ENCODE measurements around the gene KCTD16.

The KCTD16 gene

GRCh38 chr5:144352732-144353317 lies 182.2 kb downstream of the KCTD16 start:
- no peaks in the 10 kb centered on the region for H3K9me3 ChIP-seq (ENCODE audit: control insufficient read depth, insufficient read depth, low read depth, low read length)
- TF ChIP-seq ZBTB10 (tag by site-specific recombination; IDR thresholded peaks at IDR 0.05) (no peak), ZNF157 (tag by site-specific recombination; IDR thresholded peaks at IDR 0.05) (no peak), BCL11B (tag by site-specific recombination; IDR thresholded peaks at IDR 0.05; ENCODE audit: low read depth) (no peak), ZNF248 (tag by site-specific recombination; IDR thresholded peaks at IDR 0.05) (no peak), ZFP3 (tag by site-specific recombination; IDR thresholded peaks at IDR 0.05; ENCODE audit: low read depth) (no peak), GLIS2 (tag by site-specific recombination; IDR thresholded peaks at IDR 0.05) (no peak), ZNF426 (tag by site-specific recombination; IDR thresholded peaks at IDR 0.05) (no peak), ZNF658 (tag by site-specific recombination; IDR thresholded peaks at IDR 0.05) (no peak), ZNF140 (tag by site-specific recombination; IDR thresholded peaks at IDR 0.05) (no peak), ZNF747 (tag by site-specific recombination; IDR thresholded peaks at IDR 0.05) (no peak), ZNF37A (tag by site-specific recombination; IDR thresholded peaks at IDR 0.05) (no peak)
- H3K36me3 ChIP-seq (ENCODE audit: control insufficient read depth in 2 of 2, insufficient read depth in 1 of 2, low read length in 2 of 2), result no peaks in the 10 kb centered on the region
- H3K4me3 ChIP-seq (ENCODE audit: low read depth, low read length), result no peak overlapping the region
- POLR2A ChIA-PET, result no interaction called here
- H3K27ac ChIP-seq (ENCODE audit: extremely low read depth, low read depth, low read length), result no peak overlapping the region
- H3K4me1 ChIP-seq (ENCODE audit: control insufficient read depth, insufficient read depth, low read length), result no peaks in the 10 kb centered on the region
- CTCF ChIA-PET, result no interaction called here

GRCh38 chr5:144356489-144356888 lies 185.8 kb downstream of the KCTD16 start:
- H3K9me3 ChIP-seq (ENCODE audit: control insufficient read depth, insufficient read depth, low read depth, low read length), result no peaks in the 10 kb centered on the region
- POLR2A ChIA-PET, result no interaction called here
- no peak for TF ChIP-seq PRDM4 (tag by site-specific recombination; IDR thresholded peaks at IDR 0.05)
- no peak for TF ChIP-seq AEBP2 (tag by site-specific recombination; IDR thresholded peaks at IDR 0.05; ENCODE audit: borderline replicate concordance)
- TF ChIP-seq ZSCAN4 (tag by site-specific recombination; IDR thresholded peaks at IDR 0.05), result no peak
- no peak for TF ChIP-seq ZNF132 (tag by site-specific recombination; IDR thresholded peaks at IDR 0.05; ENCODE audit: borderline replicate concordance)
- TF ChIP-seq ZNF677 (tag by site-specific recombination; IDR thresholded peaks at IDR 0.05), result no peak
- no peak for TF ChIP-seq ZNF335 (tag by site-specific recombination; conservative IDR thresholded peaks at IDR 0.05)
- H3K4me1 ChIP-seq (ENCODE audit: control insufficient read depth, insufficient read depth, low read length), result no peaks in the 10 kb centered on the region
- no peak overlapping the region for H3K4me3 ChIP-seq (ENCODE audit: low read depth, low read length)
- CTCF ChIA-PET, result interaction anchor here (0.6 kb wide), 1 partner anchor 1464 kb away, joined by 4 read pairs; no protein-coding TSS in a partner anchor
- H3K27ac ChIP-seq (ENCODE audit: extremely low read depth, low read depth, low read length), result no peak overlapping the region
- H3K36me3 ChIP-seq (ENCODE audit: control insufficient read depth in 2 of 2, insufficient read depth in 1 of 2, low read length in 2 of 2), result no peaks in the 10 kb centered on the region
